Cardiac muscle cell (in vitro differentiated cells and primary cell): Measurements from ENCODE around the gene CEP112. TPM values are rescaled to one million over a fixed set of nuclear protein-coding genes. Genes with fewer than 3 reads are reported as not detected.

ENCODE experiments used
- DNase-seq, 2 donors: peaks; one replicate each; pipeline versions ENCODE4 v3.0.0 to v3.0.0-alpha.2; 2010 to 2017; ENCODE audit warnings: low read depth in 1 of 2, low spot score in 1 of 2
- H3K27ac ChIP-seq: fragments of 200-600 bp; sonication (generic); 2 replicates; pipeline ENCODE4 v1.5.1; 2016
- H3K27me3 ChIP-seq: fragments of 200-600 bp; sonication (generic); 2 replicates; pipeline ENCODE4 v1.6.0; 2016; ENCODE audit warnings: control low read depth
- H3K36me3 ChIP-seq: fragments of 200-600 bp; sonication (generic); 2 replicates; pipeline ENCODE4 v1.5.1; 2016; ENCODE audit warnings: control low read depth
- H3K4me1 ChIP-seq: fragments of 200-600 bp; sonication (generic); 2 replicates; pipeline ENCODE4 v1.8.1; 2017; ENCODE audit warnings: low read depth, mild to moderate bottlenecking, mixed run types
- H3K4me3 ChIP-seq: fragments of 200-600 bp; sonication (generic); 2 replicates; pipeline ENCODE4 v1.5.1; 2016; ENCODE audit warnings: mild to moderate bottlenecking
- H3K9me3 ChIP-seq: fragments of 200-600 bp; sonication (generic); 2 replicates; pipeline ENCODE4 v1.5.1; 2017; ENCODE audit warnings: low read depth, mild to moderate bottlenecking, control low read depth
- CTCF ChIP-seq: IDR thresholded peaks from 2 replicates; pipeline ENCODE4 v1.5.1; 2012; ENCODE audit warnings: low read depth, mild to moderate bottlenecking, low read length
- polyA plus RNA-seq: library from polyadenylated mRNA; unstranded; fragments of >200 nt; fragmentation: Nextera tagmentation; extraction: Ambion mirVana; gene quantifications from 2 replicates; pipeline ENCODE4 v1.2.1, GENCODE V29; 2016
- total RNA-seq: library from RNA; depleted of rRNA; stranded (reverse); fragments of >200 nt; gene quantifications from 2 replicates; pipeline ENCODE4 v1.2.3, GENCODE V29; 2016

Gene CEP112
- total and polyA plus RNA-seq, 2 experiments from 2014 or later, result 7.7 to 10.9 TPM

- Histone ChIP-seq H3K4me1 (no peaks in the 10 kb centered on the region), H3K9me3 (no peaks in the 10 kb centered on the region), H3K27ac (no peak overlapping the region), H3K4me3 (no peak overlapping the region), H3K36me3 (no peaks in the 10 kb centered on the region), H3K27me3 (no peaks in the 10 kb centered on the region)
- DNase-seq, result no peak
- no peak for TF ChIP-seq CTCF
Measured at GRCh38 chr17:66063686-66064085, 128.2 kb downstream of the CEP112 start.

GRCh38 chr17:66056148-66056547 lies 135.8 kb downstream of the CEP112 start:
- Histone ChIP-seq H3K27me3 (no peaks in the 10 kb centered on the region), H3K9me3 (no peaks in the 10 kb centered on the region), H3K4me3 (no peak overlapping the region), H3K4me1 (no peaks in the 10 kb centered on the region), H3K27ac (no peak overlapping the region), H3K36me3 (no peaks in the 10 kb centered on the region)
- no peak for DNase-seq
- no peak for TF ChIP-seq CTCF

GRCh38 chr17:66054242-66054641 lies 137.7 kb downstream of the CEP112 start:
- no peak overlapping the region for H3K27ac ChIP-seq
- no peak for DNase-seq
- no peaks in the 10 kb centered on the region for H3K27me3 ChIP-seq

GRCh38 chr17:66044083-66044482 lies 147.8 kb downstream of the CEP112 start:
- TF ChIP-seq CTCF, result no peak

More at GRCh38 chr17:66054242-66054641, 137.7 kb downstream of the CEP112 start:
- no peaks in the 10 kb centered on the region for H3K4me1 ChIP-seq
- no peaks in the 10 kb centered on the region for H3K36me3 ChIP-seq
- H3K4me3 ChIP-seq, result no peak overlapping the region
- H3K9me3 ChIP-seq, result no peaks in the 10 kb centered on the region
- TF ChIP-seq CTCF, result no peak

GRCh38 chr17:66043419-66043818 lies 148.5 kb downstream of the CEP112 start:
- Histone ChIP-seq H3K36me3 (no peaks in the 10 kb centered on the region), H3K27me3 (no peaks in the 10 kb centered on the region), H3K4me3 (no peak overlapping the region), H3K27ac (no peak overlapping the region), H3K4me1 (no peaks in the 10 kb centered on the region), H3K9me3 (no peaks in the 10 kb centered on the region)
- TF ChIP-seq CTCF, result no peak
- DNase-seq, result no peak

More at GRCh38 chr17:66044083-66044482, 147.8 kb downstream of the CEP112 start:
- Histone ChIP-seq H3K9me3 (no peaks in the 10 kb centered on the region), H3K36me3 (no peaks in the 10 kb centered on the region), H3K27ac (no peak overlapping the region), H3K4me3 (no peak overlapping the region), H3K27me3 (no peaks in the 10 kb centered on the region), H3K4me1 (no peaks in the 10 kb centered on the region)
- no peak for DNase-seq

GRCh38 chr17:66040402-66040801 lies 151.5 kb downstream of the CEP112 start:
- peak; percentile 5 for TF ChIP-seq CTCF
- H3K4me1 ChIP-seq, result no peaks in the 10 kb centered on the region
- H3K4me3 ChIP-seq, result no peak overlapping the region
- no peak for DNase-seq
- H3K27me3 ChIP-seq, result no peaks in the 10 kb centered on the region
- no peak overlapping the region for H3K27ac ChIP-seq
- H3K9me3 ChIP-seq, result no peaks in the 10 kb centered on the region
- no peaks in the 10 kb centered on the region for H3K36me3 ChIP-seq
